Measurements from ENCODE around the gene ABCF2.

The ABCF2 gene

GRCh38 chr7:151239837-151240459 is 12.9 kb upstream of the ABCF2 start:
- Histone ChIP-seq H3K4me3 (ENCODE audit: low read length) (no peak overlapping the region), H3K36me3 (replicated peaks; ENCODE audit: insufficient read depth, low read length) (peaks cover 5% of the 10 kb centered on the region; the same call in 1 of the 2 replicates), H3K4me1 (ENCODE audit: low read length) (peaks cover 13% of the 10 kb centered on the region), H4K20me1 (ENCODE audit: insufficient read depth, low read length) (no peaks in the 10 kb centered on the region), H3K27ac (ENCODE audit: low read length) (no peak overlapping the region), H3K9me3 (replicated peaks; ENCODE audit: insufficient read depth, low read length) (no peaks in the 10 kb centered on the region), H3K79me2 (ENCODE audit: low read length) (peaks cover 9% of the 10 kb centered on the region), H3K9ac (ENCODE audit: low read length) (no peak overlapping the region), H3K9me2 (replicated peaks; ENCODE audit: insufficient read depth, low read length) (no peaks in the 10 kb centered on the region), H3K27me3 (replicated peaks; ENCODE audit: insufficient read depth, low read length) (peaks cover 13% of the 10 kb centered on the region), H2AFZ (ENCODE audit: low read length) (no peak overlapping the region), H3F3A (ENCODE audit: insufficient read depth, low read length) (0 out of 2 replicates have a peak, but pooled peaks cover 9% of the 10 kb centered on the region), H3K4me2 (ENCODE audit: low read depth, low read length) (no peak overlapping the region)
- DNase-seq: no peak
- no peak for TF ChIP-seq EZH2 (optimal IDR thresholded peaks at IDR 0.05; ENCODE audit: low read depth, low read length)
- TF ChIP-seq CTCF (IDR thresholded peaks at IDR 0.05; ENCODE audit: low read length): no peak
- TF ChIP-seq EZH2phosphoT487 (IDR thresholded peaks at IDR 0.05; ENCODE audit: low read length): no peak

- Histone ChIP-seq H3K4me1 (ENCODE audit: low read length) (peaks cover 8% of the 10 kb centered on the region), H3K79me2 (ENCODE audit: low read length) (peaks cover 17% of the 10 kb centered on the region), H3K4me3 (ENCODE audit: low read length) (no peak overlapping the region)
Observed at GRCh38 chr7:151238924-151239836, 12.2 kb upstream of the ABCF2 start.

GRCh38 chr7:151238190-151238810 is 11.3 kb upstream of the ABCF2 start:
- TF ChIP-seq EZH2phosphoT487 (IDR thresholded peaks at IDR 0.05; ENCODE audit: low read length) (no peak), EZH2 (optimal IDR thresholded peaks at IDR 0.05; ENCODE audit: low read depth, low read length) (no peak), CTCF (IDR thresholded peaks at IDR 0.05; ENCODE audit: low read length) (no peak)
- H3K9ac ChIP-seq (ENCODE audit: low read length): no peak overlapping the region
- peaks cover 10% of the 10 kb centered on the region for H3K4me1 ChIP-seq (ENCODE audit: low read length)
- no peaks in the 10 kb centered on the region for H3K9me2 ChIP-seq (replicated peaks; ENCODE audit: insufficient read depth, low read length)
- no peak overlapping the region for H3K4me2 ChIP-seq (ENCODE audit: low read depth, low read length)
- H3K4me3 ChIP-seq (ENCODE audit: low read length): no peak overlapping the region
- H3K79me2 ChIP-seq (ENCODE audit: low read length): peaks cover 26% of the 10 kb centered on the region
- no peak overlapping the region for H2AFZ ChIP-seq (ENCODE audit: low read length)
- H4K20me1 ChIP-seq (ENCODE audit: insufficient read depth, low read length): no peaks in the 10 kb centered on the region
- no peak overlapping the region for H3K27ac ChIP-seq (ENCODE audit: low read length)
- H3K36me3 ChIP-seq (replicated peaks; ENCODE audit: insufficient read depth, low read length): peaks cover 8% of the 10 kb centered on the region; the same call in 1 of the 2 replicates
- H3K9me3 ChIP-seq (replicated peaks; ENCODE audit: insufficient read depth, low read length): no peaks in the 10 kb centered on the region
- DNase-seq: no peak
- H3K27me3 ChIP-seq (replicated peaks; ENCODE audit: insufficient read depth, low read length): no peaks in the 10 kb centered on the region
- 0 out of 2 replicates have a peak, but pooled peaks cover 9% of the 10 kb centered on the region for H3F3A ChIP-seq (ENCODE audit: insufficient read depth, low read length)

More at GRCh38 chr7:151238924-151239836, 12.2 kb upstream of the ABCF2 start:
- H3F3A ChIP-seq (ENCODE audit: insufficient read depth, low read length): 0 out of 2 replicates have a peak, but pooled peaks cover 9% of the 10 kb centered on the region
- TF ChIP-seq CTCF (IDR thresholded peaks at IDR 0.05; ENCODE audit: low read length) (no peak), EZH2phosphoT487 (IDR thresholded peaks at IDR 0.05; ENCODE audit: low read length) (no peak), EZH2 (optimal IDR thresholded peaks at IDR 0.05; ENCODE audit: low read depth, low read length) (no peak)
- no peak overlapping the region for H3K9ac ChIP-seq (ENCODE audit: low read length)
- H3K9me3 ChIP-seq (replicated peaks; ENCODE audit: insufficient read depth, low read length): no peaks in the 10 kb centered on the region
- no peak for DNase-seq
- H3K9me2 ChIP-seq (replicated peaks; ENCODE audit: insufficient read depth, low read length): no peaks in the 10 kb centered on the region
- peaks cover 8% of the 10 kb centered on the region; the same call in 1 of the 2 replicates for H3K36me3 ChIP-seq (replicated peaks; ENCODE audit: insufficient read depth, low read length)
- H3K27me3 ChIP-seq (replicated peaks; ENCODE audit: insufficient read depth, low read length): peaks cover 6% of the 10 kb centered on the region; the same call in 1 of the 2 replicates
- no peaks in the 10 kb centered on the region for H4K20me1 ChIP-seq (ENCODE audit: insufficient read depth, low read length)
- H3K4me2 ChIP-seq (ENCODE audit: low read depth, low read length): no peak overlapping the region
- no peak overlapping the region for H2AFZ ChIP-seq (ENCODE audit: low read length)
- H3K27ac ChIP-seq (ENCODE audit: low read length): no peak overlapping the region
